HCT116 (cell line): ENCODE data around the gene AFAP1L2. TPM values are rescaled to one million over a fixed set of nuclear protein-coding genes. Genes with fewer than 3 reads are reported as not detected.

Experiments
- ATAC-seq: fragments of 200-7000 bp; cut with Tn5 transposase; 2 replicates; pipeline ENCODE4 v1.9.1; 2020; ENCODE audit warnings: mild to moderate bottlenecking, moderate library complexity
- BruUV-seq: library from RNA; stranded (reverse); fragments of 400-500 nt; replicated peaks from 2 replicates; lab custom pipeline; 2021; lab: Mats Ljungman, UMichigan
- CTCF ChIA-PET: fragments of 300-600 bp; sonication (Branson Sonifier 250); formaldehyde crosslinking; loops from one replicate; lab custom pipeline; 2021; ENCODE audit warnings: antibody characterized with exemption; lab: Charles Lee
- POLR2A ChIA-PET: fragments of 300-600, 350-600 bp; sonication (Branson Sonifier 250); formaldehyde crosslinking; loops from one replicate; lab custom pipeline; 2021; ENCODE audit warnings: antibody characterized with exemption; lab: Charles Lee
- RAD21 ChIA-PET, 2 experiments: fragments of 300-600 bp; sonication (Branson Sonifier 250); formaldehyde crosslinking; loops; one replicate each; lab custom pipeline; 2023; ENCODE audit warnings: low total read pairs in 2 of 2; ENCODE audit not compliant: uncharacterized antibody in 2 of 2, unreplicated experiment in 2 of 2, low non-redundant PET in 1 of 2; lab: Charles Lee
- DNase-seq: peaks from one replicate; pipeline ENCODE4 v3.0.0-alpha.2; 2010; ENCODE audit warnings: low read depth, low spot score
- H2AFZ ChIP-seq: fragments of 200-600 bp; shearing (Covaris generic), sonication (generic); 2 replicates; pipeline ENCODE4 v1.6.1; 2017; ENCODE audit warnings: low read depth, mixed run types, mixed read lengths, antibody characterized with exemption, low read length; ENCODE audit not compliant: poor library complexity, severe bottlenecking
- H3K27ac ChIP-seq: 2 replicates; pipeline ENCODE4 v1.5.1; 2012; ENCODE audit warnings: low read depth, low read length
- H3K27me3 ChIP-seq: fragments of 200-600 bp; sonication (generic); 2 replicates; pipeline ENCODE4 v1.6.1; 2016; ENCODE audit warnings: mixed run types, low read length, mixed read lengths; ENCODE audit not compliant: insufficient read depth
- H3K36me3 ChIP-seq, 2 experiments: fragments of 200-500 bp in 1 of 2; fragments of 200-600 bp in 1 of 2; sonication (Bioruptor generic) in 1 of 2; sonication (generic) in 1 of 2; 2 replicates each; pipeline versions ENCODE4 v1.5.1 to v1.6.1; 2014 to 2016; ENCODE audit warnings: low read length in 2 of 2, inconsistent platforms in 1 of 2, mixed read lengths in 1 of 2, mixed run types in 1 of 2; ENCODE audit not compliant: insufficient read depth in 2 of 2, control insufficient read depth in 1 of 2
- H3K4me1 ChIP-seq, 2 experiments: fragments of 200-600 bp in 1 of 2; sonication (generic) in 1 of 2; 2 replicates each; pipeline versions ENCODE4 v1.5.1 to v1.6.1; 2012 to 2017; ENCODE audit warnings: low read length in 2 of 2, inconsistent platforms in 1 of 2, mild to moderate bottlenecking in 1 of 2, mixed read lengths in 1 of 2, mixed run types in 1 of 2, moderate library complexity in 1 of 2; ENCODE audit not compliant: insufficient read depth in 2 of 2, control insufficient read depth in 1 of 2
- H3K4me2 ChIP-seq: fragments of 200-600 bp; sonication (generic); 2 replicates; pipeline ENCODE4 v1.6.1; 2017; ENCODE audit warnings: mixed run types, low read length, mixed read lengths
- H3K4me3 ChIP-seq, 2 experiments: fragments of 200-600 bp in 1 of 2; sonication (generic) in 1 of 2; replicated peaks in 1 of 2; 2 replicates each; pipeline ENCODE4 v1.5.1; 2011 to 2016; ENCODE audit warnings: low read length in 2 of 2, control low read depth in 1 of 2, low read depth in 1 of 2, mild to moderate bottlenecking in 1 of 2, mixed read lengths in 1 of 2, mixed run types in 1 of 2
- H3K79me2 ChIP-seq: fragments of 200-600 bp; sonication (generic); 2 replicates; pipeline ENCODE4 v1.6.1; 2017; ENCODE audit warnings: mild to moderate bottlenecking, mixed run types, low read length, moderate library complexity, mixed read lengths; ENCODE audit not compliant: insufficient read depth
- H3K9ac ChIP-seq: fragments of 200-600 bp; sonication (generic); 2 replicates; pipeline ENCODE4 v1.6.1; 2016; ENCODE audit warnings: low read length, mixed read lengths
- H3K9me2 ChIP-seq: fragments of 200-600 bp; sonication (generic), shearing (Covaris generic); 2 replicates; pipeline ENCODE4 v1.6.1; 2017; ENCODE audit warnings: mixed run types, mild to moderate bottlenecking, moderate library complexity; ENCODE audit not compliant: insufficient read depth
- H3K9me3 ChIP-seq, 2 experiments: fragments of 200-500 bp in 1 of 2; fragments of 200-600 bp in 1 of 2; sonication (Bioruptor generic) in 1 of 2; sonication (generic) in 1 of 2; 2 replicates each; pipeline ENCODE4 v1.6.1; 2014 to 2017; ENCODE audit warnings: low read length in 2 of 2, mixed read lengths in 2 of 2, inconsistent platforms in 1 of 2, low read depth in 1 of 2, mild to moderate bottlenecking in 1 of 2, mixed run types in 1 of 2, moderate library complexity in 1 of 2; ENCODE audit not compliant: control insufficient read depth in 1 of 2, insufficient read depth in 1 of 2
- H4K20me1 ChIP-seq: fragments of 200-600 bp; sonication (generic), shearing (Covaris generic); 2 replicates; pipeline ENCODE4 v1.6.1; 2017; ENCODE audit warnings: mixed run types, mild to moderate bottlenecking, moderate library complexity; ENCODE audit not compliant: insufficient read depth
- EZH2 ChIP-seq: fragments of 200-600 bp; sonication (generic); IDR thresholded peaks from 2 replicates; pipeline ENCODE4 v1.6.1; 2017; ENCODE audit warnings: antibody characterized with exemption, mixed run types
- FOSL1 ChIP-seq: IDR thresholded peaks from 2 replicates; pipeline ENCODE4 v1.6.1; 2012; ENCODE audit warnings: low read depth
- RAD21 ChIP-seq: IDR thresholded peaks from 2 replicates; pipeline ENCODE4 v1.6.1; 2012; ENCODE audit warnings: low read depth, mild to moderate bottlenecking
- REST ChIP-seq: IDR thresholded peaks from 2 replicates; pipeline ENCODE4 v1.6.1; 2012; ENCODE audit warnings: low read depth
- SIN3A ChIP-seq: IDR thresholded peaks from 2 replicates; pipeline ENCODE4 v1.6.1; 2012; ENCODE audit warnings: low read depth
- SP1 ChIP-seq: IDR thresholded peaks from 2 replicates; pipeline ENCODE4 v1.6.1; 2012; ENCODE audit warnings: low read depth
- ZFX ChIP-seq: fragments of 450-650 bp; IDR thresholded peaks from 2 replicates; pipeline ENCODE4 v1.6.1; 2017
- intact Hi-C: fragments of 100-400 bp; cut with micrococcal nuclease; formaldehyde crosslinking; loops from 2 replicates; pipeline ENCODE4 v1.10.0; 2022
- total RNA-seq: library from RNA; stranded (reverse); gene quantifications from one replicate; pipeline ENCODE4 v1.2.1, GENCODE V29; 2021; ENCODE audit not compliant: unreplicated experiment
- TF ChIP-seq, protein P1 (sequence below): IDR thresholded peaks from 2 replicates; pipeline ENCODE4 v1.6.1; 2012
- TF ChIP-seq, protein P2 (sequence below), 3 experiments: fragments of 200-600 bp in 1 of 3; sonication (generic) in 1 of 3; IDR thresholded peaks in 2 of 3; conservative IDR thresholded peaks in 1 of 3; 2 replicates each; pipeline ENCODE4 v1.5.1; 2012 to 2017; ENCODE audit warnings: low read depth in 2 of 3, low read length in 2 of 3, antibody characterized with exemption in 1 of 3, borderline replicate concordance in 1 of 3, control low read depth in 1 of 3, mild to moderate bottlenecking in 1 of 3, mixed read lengths in 1 of 3, mixed run types in 1 of 3, moderate library complexity in 1 of 3; ENCODE audit not compliant: insufficient read depth in 1 of 3

The AFAP1L2 gene
- total RNA-seq, 1 experiment from 2014 or later, result 0.93 TPM

DNA sequence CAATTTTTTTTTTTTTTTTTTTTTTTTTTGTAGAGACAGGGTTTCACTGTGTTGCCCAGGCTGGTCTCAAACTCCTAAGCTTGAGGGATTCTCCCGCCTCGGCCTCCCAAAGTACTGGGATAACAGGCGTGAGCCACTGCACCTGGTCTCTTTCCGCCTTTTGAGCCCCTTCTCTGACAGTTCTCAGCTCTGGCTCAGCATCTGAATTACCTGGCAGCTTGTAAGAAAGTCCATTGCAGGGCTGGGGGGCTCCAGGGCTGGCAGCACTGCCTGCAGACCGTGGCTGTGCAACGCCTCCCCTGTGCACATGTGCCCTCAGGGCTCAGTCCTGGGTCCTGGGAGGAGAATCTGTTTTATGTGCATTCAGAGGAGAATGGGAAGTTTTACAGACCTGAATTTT, 127.6 kb downstream of the AFAP1L2 start:
- ATAC-seq, result no peak
- ChIA-PET RAD21 (interaction anchor here in 1 of 2 experiments (0.6 kb wide), 1 partner anchor 323 kb away, joined by 3 read pairs; no protein-coding TSS in a partner anchor), POLR2A (no interaction called here), CTCF (no interaction called here)
- no peak for TF ChIP-seq ZFX
- TF ChIP-seq EZH2, result no peak
- no peak for TF ChIP-seq REST
- TF ChIP-seq, protein P1, sequence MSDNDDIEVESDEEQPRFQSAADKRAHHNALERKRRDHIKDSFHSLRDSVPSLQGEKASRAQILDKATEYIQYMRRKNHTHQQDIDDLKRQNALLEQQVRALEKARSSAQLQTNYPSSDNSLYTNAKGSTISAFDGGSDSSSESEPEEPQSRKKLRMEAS, result no peak
- TF ChIP-seq SP1, result no peak
- no peak for TF ChIP-seq FOSL1
- TF ChIP-seq, protein P2, sequence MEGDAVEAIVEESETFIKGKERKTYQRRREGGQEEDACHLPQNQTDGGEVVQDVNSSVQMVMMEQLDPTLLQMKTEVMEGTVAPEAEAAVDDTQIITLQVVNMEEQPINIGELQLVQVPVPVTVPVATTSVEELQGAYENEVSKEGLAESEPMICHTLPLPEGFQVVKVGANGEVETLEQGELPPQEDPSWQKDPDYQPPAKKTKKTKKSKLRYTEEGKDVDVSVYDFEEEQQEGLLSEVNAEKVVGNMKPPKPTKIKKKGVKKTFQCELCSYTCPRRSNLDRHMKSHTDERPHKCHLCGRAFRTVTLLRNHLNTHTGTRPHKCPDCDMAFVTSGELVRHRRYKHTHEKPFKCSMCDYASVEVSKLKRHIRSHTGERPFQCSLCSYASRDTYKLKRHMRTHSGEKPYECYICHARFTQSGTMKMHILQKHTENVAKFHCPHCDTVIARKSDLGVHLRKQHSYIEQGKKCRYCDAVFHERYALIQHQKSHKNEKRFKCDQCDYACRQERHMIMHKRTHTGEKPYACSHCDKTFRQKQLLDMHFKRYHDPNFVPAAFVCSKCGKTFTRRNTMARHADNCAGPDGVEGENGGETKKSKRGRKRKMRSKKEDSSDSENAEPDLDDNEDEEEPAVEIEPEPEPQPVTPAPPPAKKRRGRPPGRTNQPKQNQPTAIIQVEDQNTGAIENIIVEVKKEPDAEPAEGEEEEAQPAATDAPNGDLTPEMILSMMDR (IDR thresholded peaks at IDR 0.05 in 2 of 3, conservative IDR thresholded peaks at IDR 0.05 in 1 of 3; ENCODE audit: borderline replicate concordance in 1 of 3, insufficient read depth in 1 of 3, low read depth in 2 of 3, low read length in 2 of 3), result no peak
- TF ChIP-seq SIN3A, result no peak
- no peak for TF ChIP-seq RAD21
- H3K79me2 ChIP-seq, result no peaks in the 10 kb centered on the region
- no TSS peak for BruUV-seq
- H3K27me3 ChIP-seq, result peaks cover 12% of the 10 kb centered on the region
- H3K4me1 ChIP-seq, result peaks cover 4 to 6% of the 10 kb centered on the region in 2 experiments
- no peak overlapping the region for H3K27ac ChIP-seq
- H3K9ac ChIP-seq, result no peak overlapping the region
- DNase-seq, result no peak
- H3K9me3 ChIP-seq, result no peaks in the 10 kb centered on the region
- no peak overlapping the region for H3K4me2 ChIP-seq
- H3K9me2 ChIP-seq, result no peaks in the 10 kb centered on the region
- intact Hi-C loops, result no loop called here
- no peaks in the 10 kb centered on the region for H3K36me3 ChIP-seq
- no peak overlapping the region for H3K4me3 ChIP-seq
- no peaks in the 10 kb centered on the region for H4K20me1 ChIP-seq
- no peak overlapping the region for H2AFZ ChIP-seq
